Natural killer cell (primary cell): ENCODE measurements around the gene CRY2. TPM values are rescaled to one million over a fixed set of nuclear protein-coding genes. Genes with fewer than 3 reads are reported as not detected.

Experiments used
- ATAC-seq, 3 donors: fragments of 150-1000 bp in 2 of 3; fragments of 200-7000 bp in 1 of 3; cut with Tn5 transposase; 1 replicate in 1 of 3; 2 replicates in 2 of 3; pipeline ENCODE4 v1.10.0; 2021; ENCODE audit warnings: mild to moderate bottlenecking in 2 of 3, moderate library complexity in 2 of 3
- DNase-seq, 2 donors: peaks; one replicate each; pipeline versions ENCODE4 v3.0.0 to v3.0.0-alpha.2; 2013 to 2021; ENCODE audit warnings: mixed read lengths in 1 of 2
- H3K27ac ChIP-seq: one replicate; pipeline ENCODE4 v1.5.1; 2013; ENCODE audit warnings: mild to moderate bottlenecking, low read length
- H3K27me3 ChIP-seq: one replicate; pipeline ENCODE4 v1.6.1; 2013; ENCODE audit warnings: low read length; ENCODE audit not compliant: control insufficient read depth, insufficient read depth
- H3K36me3 ChIP-seq: one replicate; pipeline ENCODE4 v1.6.1; 2013; ENCODE audit warnings: low read length; ENCODE audit not compliant: control insufficient read depth, insufficient read depth
- H3K4me1 ChIP-seq: one replicate; pipeline ENCODE4 v1.6.1; 2013; ENCODE audit warnings: low read length; ENCODE audit not compliant: control insufficient read depth, insufficient read depth
- H3K4me3 ChIP-seq: one replicate; pipeline ENCODE4 v1.5.1; 2013; ENCODE audit warnings: low read length
- H3K9me3 ChIP-seq: one replicate; pipeline ENCODE4 v1.6.1; 2013; ENCODE audit warnings: low read length; ENCODE audit not compliant: control insufficient read depth, insufficient read depth
- H3K27ac Mint-ChIP-seq, 2 donors: one replicate each; pipeline ENCODE4 v1.8.0; 2022; ENCODE audit warnings: mild to moderate bottlenecking in 2 of 2, mixed read lengths in 2 of 2, moderate library complexity in 1 of 2
- H3K27me3 Mint-ChIP-seq, 2 donors: one replicate each; pipeline ENCODE4 v1.8.0; 2022; ENCODE audit warnings: low read depth in 2 of 2, mixed read lengths in 2 of 2
- H3K36me3 Mint-ChIP-seq: one replicate; pipeline ENCODE4 v1.8.0; 2022; ENCODE audit warnings: mixed read lengths
- H3K4me1 Mint-ChIP-seq, 2 donors: one replicate each; pipeline ENCODE4 v1.8.0; 2022; ENCODE audit warnings: mixed read lengths in 2 of 2
- H3K4me3 Mint-ChIP-seq: one replicate; pipeline ENCODE4 v1.8.0; 2022; ENCODE audit warnings: mild to moderate bottlenecking, moderate library complexity, mixed read lengths
- H3K9me3 Mint-ChIP-seq, 2 donors: one replicate each; pipeline ENCODE4 v1.8.0; 2022; ENCODE audit warnings: mixed read lengths in 2 of 2
- CTCF ChIP-seq: fragments of 200-600 bp; IDR thresholded peaks from one replicate; pipeline ENCODE4 v1.8.0; 2022; ENCODE audit warnings: antibody characterized with exemption
- WGBS: methylation state at CpG from one replicate; pipeline ENCODE4 v1.1.7; 2013; ENCODE audit warnings: missing lambda C conversion rate; ENCODE audit not compliant: insufficient coverage; 5-methylcytosine and 5-hydroxymethylcytosine counted together
- intact Hi-C: fragments of 100-400 bp; cut with micrococcal nuclease; formaldehyde crosslinking; loops from one replicate; pipeline ENCODE4 v1.14.2; 2022
- total RNA-seq, 4 donors: library from RNA; stranded (reverse); fragments of 120-200 nt in 1 of 4; gene quantifications; one replicate each; pipeline versions ENCODE4 v1.2.3 to v1.2.4, GENCODE V29; 2013 to 2022

The CRY2 gene
- total RNA-seq, 3 donors from 2014 or later (not counting 1 experiment from before 2014, with no cell fraction given): 124 to 214 (median 141) TPM

- peaks cover 18% of the 10 kb centered on the region for H3K4me1 ChIP-seq
- ATAC-seq: peak; percentile 63 to 83 (median 70)
- Mint-ChIP-seq H3K27me3 (no peaks in the 10 kb centered on the region), H3K4me1 (peaks cover 5 to 15% of the 10 kb centered on the region in 2 donors), H3K36me3 (no peaks in the 10 kb centered on the region), H3K27ac (peak overlapping the region; percentile 46 to 67), H3K4me3 (no peak overlapping the region), H3K9me3 (no peaks in the 10 kb centered on the region)
- no peak for TF ChIP-seq CTCF
- DNase-seq: peak in 1 of 2 donors; percentile 39
- 61% methylated on average over 19 of the region's 19 CpGs for WGBS
- H3K27ac ChIP-seq: no peak overlapping the region
- no peaks in the 10 kb centered on the region for H3K9me3 ChIP-seq
- peaks cover 17% of the 10 kb centered on the region for H3K36me3 ChIP-seq
- no peaks in the 10 kb centered on the region for H3K27me3 ChIP-seq
- no peak overlapping the region for H3K4me3 ChIP-seq
- intact Hi-C loops: no loop called here
These were observed 58.9 kb downstream of the CRY2 start for GRCh38 chr11:45906096-45906682.

DNA sequence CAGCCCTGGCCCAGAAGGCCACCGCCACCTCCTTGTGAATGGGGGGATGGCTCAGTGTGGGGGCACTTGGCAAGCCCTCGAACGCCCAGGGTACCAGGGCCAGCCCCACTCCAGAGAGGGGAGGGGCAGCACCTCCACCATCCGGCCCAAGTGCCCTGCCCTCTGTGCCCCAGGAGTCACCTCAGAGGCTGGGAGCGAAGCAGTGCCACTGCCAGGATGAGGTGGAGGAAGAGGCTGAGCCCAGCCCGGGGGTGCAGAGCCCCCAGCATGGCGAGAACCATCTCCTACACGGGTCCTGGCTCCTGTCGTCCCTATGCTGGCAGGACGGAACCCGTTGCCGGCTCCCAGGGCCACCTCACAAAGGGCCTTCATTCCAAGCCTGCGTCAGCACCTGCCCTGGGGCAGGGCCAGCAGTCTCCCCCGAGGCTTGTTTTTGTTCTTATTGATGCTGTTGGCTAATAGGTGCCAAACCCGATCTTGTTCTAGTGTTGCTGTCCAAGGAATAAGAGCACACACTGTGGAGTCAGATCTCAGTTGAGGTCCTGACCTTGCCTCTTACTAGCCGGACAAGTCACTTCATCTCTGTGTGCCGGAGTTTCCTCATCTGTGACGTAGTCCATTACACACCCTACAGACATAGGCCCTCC, 59.8 kb downstream of the CRY2 start, which contains the start of gene FREY1:
Gene FREY1, minus strand, starts transcription at position 307 of the 647 bp plus-strand sequence. Its CDS starts 26 bp downstream, at position 281.
- DNase-seq (no peak), ATAC-seq (no peak)
- peak within 1 kb of the TSS; percentile 48 to 67 for H3K27ac Mint-ChIP-seq
- no peaks in the 10 kb centered on the region for H3K27me3 ChIP-seq
- H3K4me1 Mint-ChIP-seq: peaks cover 5 to 15% of the 10 kb centered on the region in 2 donors
- WGBS: 80% methylated on average over 18 of the region's 18 CpGs
- intact Hi-C loops: no loop called here
- H3K36me3 ChIP-seq: peaks cover 22% of the 10 kb centered on the region
- H3K4me3 ChIP-seq: no peak within 1 kb of the TSS
- no peak within 1 kb of the TSS for H3K27ac ChIP-seq
- H3K4me3 Mint-ChIP-seq: no peak within 1 kb of the TSS
- H3K27me3 Mint-ChIP-seq: no peaks in the 10 kb centered on the region
- H3K4me1 ChIP-seq: peaks cover 18% of the 10 kb centered on the region
- no peaks in the 10 kb centered on the region for H3K9me3 Mint-ChIP-seq
- H3K9me3 ChIP-seq: no peaks in the 10 kb centered on the region
- H3K36me3 Mint-ChIP-seq: no peaks in the 10 kb centered on the region
- no peak for TF ChIP-seq CTCF

GRCh38 chr11:45907911-45908370, 60.7 kb downstream of the CRY2 start:
- ATAC-seq: no peak
- Histone ChIP-seq H3K9me3 (no peaks in the 10 kb centered on the region), H3K4me3 (no peak overlapping the region), H3K27ac (no peak overlapping the region), H3K36me3 (peaks cover 27% of the 10 kb centered on the region), H3K27me3 (no peaks in the 10 kb centered on the region), H3K4me1 (peaks cover 18% of the 10 kb centered on the region)
- peaks cover 5 to 15% of the 10 kb centered on the region in 2 donors for H3K4me1 Mint-ChIP-seq
- no peak for TF ChIP-seq CTCF
- H3K27ac Mint-ChIP-seq: peak overlapping the region; percentile 48 to 89
- no peaks in the 10 kb centered on the region for H3K36me3 Mint-ChIP-seq
- intact Hi-C loops: no loop called here
- H3K9me3 Mint-ChIP-seq: no peaks in the 10 kb centered on the region
- H3K4me3 Mint-ChIP-seq: no peak overlapping the region
- WGBS: 86% methylated on average over 8 of the region's 8 CpGs
- DNase-seq: no peak
- no peaks in the 10 kb centered on the region for H3K27me3 Mint-ChIP-seq
